ENCODE results near the gene CCDC85C. TPM values are rescaled to one million over a fixed set of nuclear protein-coding genes. Genes with fewer than 3 reads are reported as not detected.

The CCDC85C gene
- total RNA-seq, 2 experiments from 2014 or later, result 6.4 to 15.0 TPM

GRCh38 chr14:99566390-99567354 lies 37.3 kb downstream of the CCDC85C start:
- H3K79me2 ChIP-seq (ENCODE audit: insufficient read depth, low read depth, low read length), result no peaks in the 10 kb centered on the region
- no peaks in the 10 kb centered on the region for H3K36me3 ChIP-seq (ENCODE audit: insufficient read depth, low read length)
- ChIA-PET POLR2A (no interaction called here), CTCF (ENCODE audit: unreplicated experiment) (no interaction called here)
- BruUV-seq (replicated peaks), result no TSS peak
- H3K9me2 ChIP-seq (ENCODE audit: insufficient read depth, low read length), result no peaks in the 10 kb centered on the region
- DNase-seq (ENCODE audit: low spot score), result no peak
- H3K4me3 ChIP-seq (ENCODE audit: low read depth, low read length, poor library complexity, severe bottlenecking), result no peak overlapping the region
- TF ChIP-seq EZH2phosphoT487 (IDR thresholded peaks at IDR 0.05; ENCODE audit: borderline replicate concordance, low read depth, low read length) (no peak), CTCF (conservative IDR thresholded peaks at IDR 0.05; ENCODE audit: low read length) (no peak)
- intact Hi-C loops (cut with micrococcal nuclease; ENCODE audit: unreplicated experiment), result no loop called here
- H3K27ac ChIP-seq (ENCODE audit: low read depth, low read length, poor library complexity, severe bottlenecking), result no peak overlapping the region
- no peaks in the 10 kb centered on the region for H3K9me3 ChIP-seq (ENCODE audit: low read length)
- no peak overlapping the region for H2AFZ ChIP-seq (ENCODE audit: low read length)
- H4K20me1 ChIP-seq (ENCODE audit: insufficient read depth, low read length), result no peaks in the 10 kb centered on the region
- H3K4me2 ChIP-seq (ENCODE audit: low read length), result no peak overlapping the region
- H3K4me1 ChIP-seq (ENCODE audit: insufficient read depth, low read length, poor library complexity, severe bottlenecking), result no peaks in the 10 kb centered on the region

- no peaks in the 10 kb centered on the region for H3K9me2 ChIP-seq (ENCODE audit: insufficient read depth, low read length)
- H3K9me3 ChIP-seq (ENCODE audit: low read length), result no peaks in the 10 kb centered on the region
- ChIA-PET POLR2A (no interaction called here), CTCF (ENCODE audit: unreplicated experiment) (no interaction called here)
- no peak overlapping the region for H2AFZ ChIP-seq (ENCODE audit: low read length)
- BruUV-seq (replicated peaks), result no TSS peak
- no peak for DNase-seq (ENCODE audit: low spot score)
- H4K20me1 ChIP-seq (ENCODE audit: insufficient read depth, low read length), result no peaks in the 10 kb centered on the region
- intact Hi-C loops (cut with micrococcal nuclease; ENCODE audit: unreplicated experiment), result no loop called here
- H3K36me3 ChIP-seq (ENCODE audit: insufficient read depth, low read length), result no peaks in the 10 kb centered on the region
- H3K4me3 ChIP-seq (ENCODE audit: low read depth, low read length, poor library complexity, severe bottlenecking), result no peak overlapping the region
- H3K27ac ChIP-seq (ENCODE audit: low read depth, low read length, poor library complexity, severe bottlenecking), result no peak overlapping the region
- H3K79me2 ChIP-seq (ENCODE audit: insufficient read depth, low read depth, low read length), result no peaks in the 10 kb centered on the region
- TF ChIP-seq CTCF (conservative IDR thresholded peaks at IDR 0.05; ENCODE audit: low read length), result no peak
- TF ChIP-seq EZH2phosphoT487 (IDR thresholded peaks at IDR 0.05; ENCODE audit: borderline replicate concordance, low read depth, low read length), result no peak
- H3K4me2 ChIP-seq (ENCODE audit: low read length), result no peak overlapping the region
- H3K4me1 ChIP-seq (ENCODE audit: insufficient read depth, low read length, poor library complexity, severe bottlenecking), result no peaks in the 10 kb centered on the region
Observed at GRCh38 chr14:99566009-99566389, 38.0 kb downstream of the CCDC85C start.

- Histone ChIP-seq H3K4me2 (ENCODE audit: low read length) (no peak overlapping the region), H4K20me1 (ENCODE audit: insufficient read depth, low read length) (no peaks in the 10 kb centered on the region), H3K27ac (ENCODE audit: low read depth, low read length, poor library complexity, severe bottlenecking) (no peak overlapping the region), H3K9me3 (ENCODE audit: low read length) (no peaks in the 10 kb centered on the region), H3K79me2 (ENCODE audit: insufficient read depth, low read depth, low read length) (no peaks in the 10 kb centered on the region), H3K4me1 (ENCODE audit: insufficient read depth, low read length, poor library complexity, severe bottlenecking) (no peaks in the 10 kb centered on the region), H2AFZ (ENCODE audit: low read length) (no peak overlapping the region), H3K4me3 (ENCODE audit: low read depth, low read length, poor library complexity, severe bottlenecking) (no peak overlapping the region), H3K36me3 (ENCODE audit: insufficient read depth, low read length) (no peaks in the 10 kb centered on the region), H3K9me2 (ENCODE audit: insufficient read depth, low read length) (no peaks in the 10 kb centered on the region)
- BruUV-seq (replicated peaks), result no TSS peak
- POLR2A ChIA-PET, result no interaction called here
- TF ChIP-seq EZH2phosphoT487 (IDR thresholded peaks at IDR 0.05; ENCODE audit: borderline replicate concordance, low read depth, low read length), result no peak
- TF ChIP-seq CTCF (conservative IDR thresholded peaks at IDR 0.05; ENCODE audit: low read length), result no peak
- intact Hi-C loops (cut with micrococcal nuclease; ENCODE audit: unreplicated experiment), result no loop called here
- DNase-seq (ENCODE audit: low spot score), result no peak
- CTCF ChIA-PET (ENCODE audit: unreplicated experiment), result no interaction called here
Observed at GRCh38 chr14:99565383-99565782, 38.6 kb downstream of the CCDC85C start.

Data from OCI-LY7 (cell line).